ENCODE results near the gene PACSIN2. TPM values are rescaled to one million over a fixed set of nuclear protein-coding genes. Genes with fewer than 3 reads are reported as not detected.
A peak's percentile ranks its signal among the peaks of the same experiment; 100 is the strongest.

PACSIN2 gene
- total RNA-seq, 1 donor from 2014 or later, result 46.2 TPM

GRCh38 chr22:42990131-42990838, 24.7 kb downstream of the PACSIN2 start:
- H3K27ac ChIP-seq, result no peak overlapping the region
- no peak for DNase-seq (ENCODE audit: extremely low spot score in 2 of 2)
- H3K36me3 ChIP-seq, result no peaks in the 10 kb centered on the region
- intact Hi-C loops (cut with DNase I), result loop anchor here (10.0 kb wide), 1 partner anchor 55 kb away; no protein-coding TSS in a partner anchor
- H3K4me1 ChIP-seq, result peaks cover 62% of the 10 kb centered on the region
- H3K9me3 ChIP-seq, result no peaks in the 10 kb centered on the region
- H3K27me3 ChIP-seq, result no peaks in the 10 kb centered on the region
- TF ChIP-seq POLR2AphosphoS5 (IDR thresholded peaks at IDR 0.05; ENCODE audit: insufficient read depth in 1 of 2, low read depth in 1 of 2) (peak in 1 of 2 donors; percentile 48), CTCF (IDR thresholded peaks at IDR 0.05) (no peak), POLR2A (IDR thresholded peaks at IDR 0.05) (no peak)
- no peak overlapping the region for H3K4me3 ChIP-seq

- Histone ChIP-seq H3K9me3 (no peaks in the 10 kb centered on the region), H3K4me3 (no peak overlapping the region), H3K27me3 (no peaks in the 10 kb centered on the region), H3K4me1 (peaks cover 28% of the 10 kb centered on the region), H3K36me3 (no peaks in the 10 kb centered on the region), H3K27ac (no peak overlapping the region)
- TF ChIP-seq POLR2AphosphoS5 (IDR thresholded peaks at IDR 0.05; ENCODE audit: insufficient read depth in 1 of 2, low read depth in 1 of 2), result no peak
- no peak for TF ChIP-seq CTCF (IDR thresholded peaks at IDR 0.05)
- TF ChIP-seq POLR2A (IDR thresholded peaks at IDR 0.05), result no peak
- intact Hi-C loops (cut with DNase I), result no loop called here
- DNase-seq (ENCODE audit: extremely low spot score in 2 of 2), result no peak
These were observed 28.8 kb downstream of the PACSIN2 start for GRCh38 chr22:42986115-42986514.

GRCh38 chr22:42985531-42985905, 29.4 kb downstream of the PACSIN2 start:
- intact Hi-C loops (cut with DNase I), result no loop called here
- DNase-seq (ENCODE audit: extremely low spot score in 2 of 2), result no peak
- Histone ChIP-seq H3K36me3 (no peaks in the 10 kb centered on the region), H3K27me3 (no peaks in the 10 kb centered on the region), H3K4me1 (peaks cover 22% of the 10 kb centered on the region), H3K9me3 (no peaks in the 10 kb centered on the region), H3K27ac (no peak overlapping the region), H3K4me3 (no peak overlapping the region)
- TF ChIP-seq CTCF (IDR thresholded peaks at IDR 0.05), result no peak

- intact Hi-C loops (cut with DNase I), result no loop called here
- no peaks in the 10 kb centered on the region for H3K27me3 ChIP-seq
- H3K9me3 ChIP-seq, result no peaks in the 10 kb centered on the region
- no peaks in the 10 kb centered on the region for H3K36me3 ChIP-seq
- H3K4me3 ChIP-seq, result no peak overlapping the region
- no peak for DNase-seq (ENCODE audit: extremely low spot score in 2 of 2)
- peaks cover 16% of the 10 kb centered on the region for H3K4me1 ChIP-seq
- no peak overlapping the region for H3K27ac ChIP-seq
- TF ChIP-seq POLR2A (IDR thresholded peaks at IDR 0.05), result no peak
- no peak for TF ChIP-seq POLR2AphosphoS5 (IDR thresholded peaks at IDR 0.05; ENCODE audit: insufficient read depth in 1 of 2, low read depth in 1 of 2)
These were observed 30.0 kb downstream of the PACSIN2 start for GRCh38 chr22:42984814-42985530.

- no peak overlapping the region for H3K27ac ChIP-seq
- intact Hi-C loops (cut with DNase I), result no loop called here
- H3K4me1 ChIP-seq, result peaks cover 13% of the 10 kb centered on the region
- H3K9me3 ChIP-seq, result no peaks in the 10 kb centered on the region
- H3K4me3 ChIP-seq, result no peak overlapping the region
- H3K36me3 ChIP-seq, result no peaks in the 10 kb centered on the region
- H3K27me3 ChIP-seq, result no peaks in the 10 kb centered on the region
- TF ChIP-seq CTCF (IDR thresholded peaks at IDR 0.05), result no peak
- no peak for TF ChIP-seq POLR2A (IDR thresholded peaks at IDR 0.05)
- TF ChIP-seq POLR2AphosphoS5 (IDR thresholded peaks at IDR 0.05; ENCODE audit: insufficient read depth in 1 of 2, low read depth in 1 of 2), result no peak
- no peak for DNase-seq (ENCODE audit: extremely low spot score in 2 of 2)
These were observed 30.6 kb downstream of the PACSIN2 start for GRCh38 chr22:42984397-42984796.
